ENCODE data around the gene GAREM1. TPM values are rescaled to one million over a fixed set of nuclear protein-coding genes. Genes with fewer than 3 reads are reported as not detected.

Gene GAREM1
- total RNA-seq, 1 donor from 2014 or later, result 1.7 TPM

GRCh38 chr18:32358075-32358474, 112.6 kb downstream of the GAREM1 start:
- H3K4me1 Mint-ChIP-seq (ENCODE audit: unreplicated experiment), result peaks cover 19% of the 10 kb centered on the region
- H3K4me3 Mint-ChIP-seq (ENCODE audit: unreplicated experiment), result no peak overlapping the region
- no peaks in the 10 kb centered on the region for H3K27me3 Mint-ChIP-seq (ENCODE audit: unreplicated experiment)
- H3K9me3 Mint-ChIP-seq (ENCODE audit: unreplicated experiment), result no peaks in the 10 kb centered on the region
- no peak for DNase-seq (ENCODE audit: extremely low spot score, unreplicated experiment)
- H3K27ac Mint-ChIP-seq (ENCODE audit: unreplicated experiment), result no peak overlapping the region
- H3K36me3 Mint-ChIP-seq (ENCODE audit: unreplicated experiment), result no peaks in the 10 kb centered on the region
- no peak for TF ChIP-seq CTCF (IDR thresholded peaks at IDR 0.05)

DNA sequence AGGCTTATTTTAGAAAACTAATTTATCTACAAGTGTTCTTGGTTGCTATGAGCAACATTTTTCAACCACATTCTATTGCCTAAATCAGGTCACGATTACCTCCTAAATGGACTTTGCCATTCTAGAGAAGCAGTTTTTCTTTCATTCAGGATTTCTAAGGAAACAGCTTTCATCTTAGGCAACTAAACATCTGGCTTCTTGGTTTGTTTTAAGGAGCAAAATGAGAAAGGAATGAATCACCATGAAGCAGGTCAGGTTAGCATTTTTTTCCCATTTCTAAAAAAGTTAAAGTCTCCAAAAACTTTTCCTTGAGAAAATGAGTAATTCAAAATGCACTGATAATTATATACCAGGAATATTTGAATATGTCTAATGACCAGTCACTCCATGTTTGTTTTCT, 114.8 kb downstream of the GAREM1 start:
- no peak overlapping the region for H3K4me3 Mint-ChIP-seq (ENCODE audit: unreplicated experiment)
- DNase-seq (ENCODE audit: extremely low spot score, unreplicated experiment), result no peak
- no peaks in the 10 kb centered on the region for H3K36me3 Mint-ChIP-seq (ENCODE audit: unreplicated experiment)
- H3K9me3 Mint-ChIP-seq (ENCODE audit: unreplicated experiment), result no peaks in the 10 kb centered on the region
- no peaks in the 10 kb centered on the region for H3K27me3 Mint-ChIP-seq (ENCODE audit: unreplicated experiment)
- H3K27ac Mint-ChIP-seq (ENCODE audit: unreplicated experiment), result peak overlapping the region; percentile 59
- peaks cover 28% of the 10 kb centered on the region for H3K4me1 Mint-ChIP-seq (ENCODE audit: unreplicated experiment)
- no peak for TF ChIP-seq CTCF (IDR thresholded peaks at IDR 0.05)

DNA sequence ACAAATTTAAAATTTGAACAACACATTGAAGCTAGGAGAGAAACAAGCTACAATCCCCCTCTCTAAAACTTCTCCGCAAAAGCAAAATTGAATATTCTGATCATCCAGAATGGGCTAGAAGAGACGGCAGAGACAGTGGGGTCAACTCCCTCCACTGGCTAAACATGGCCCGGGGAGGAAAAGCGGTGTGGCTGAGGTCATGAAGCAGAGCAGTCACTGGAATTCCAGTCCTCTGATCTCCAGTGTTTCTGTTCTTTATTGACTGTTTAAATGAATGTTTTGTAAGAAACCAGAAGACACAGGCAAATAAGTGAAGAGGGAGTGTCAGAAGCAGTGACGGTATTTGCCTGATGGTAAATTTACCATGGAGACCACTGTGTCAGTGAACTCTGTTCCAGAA, 116.2 kb downstream of the GAREM1 start:
- Mint-ChIP-seq H3K27ac (ENCODE audit: unreplicated experiment) (peak overlapping the region; percentile 12), H3K4me1 (ENCODE audit: unreplicated experiment) (peaks cover 39% of the 10 kb centered on the region)

GRCh38 chr18:32353257-32353656, 117.4 kb downstream of the GAREM1 start:
- Mint-ChIP-seq H3K27ac (ENCODE audit: unreplicated experiment) (no peak overlapping the region), H3K27me3 (ENCODE audit: unreplicated experiment) (no peaks in the 10 kb centered on the region), H3K4me1 (ENCODE audit: unreplicated experiment) (peaks cover 44% of the 10 kb centered on the region), H3K36me3 (ENCODE audit: unreplicated experiment) (no peaks in the 10 kb centered on the region), H3K4me3 (ENCODE audit: unreplicated experiment) (no peak overlapping the region), H3K9me3 (ENCODE audit: unreplicated experiment) (no peaks in the 10 kb centered on the region)
- TF ChIP-seq CTCF (IDR thresholded peaks at IDR 0.05), result no peak
- DNase-seq (ENCODE audit: extremely low spot score, unreplicated experiment), result no peak

More for the DNA sequence above, 116.2 kb downstream of the GAREM1 start:
- Mint-ChIP-seq H3K9me3 (ENCODE audit: unreplicated experiment) (no peaks in the 10 kb centered on the region), H3K36me3 (ENCODE audit: unreplicated experiment) (no peaks in the 10 kb centered on the region), H3K27me3 (ENCODE audit: unreplicated experiment) (no peaks in the 10 kb centered on the region), H3K4me3 (ENCODE audit: unreplicated experiment) (no peak overlapping the region)
- no peak for TF ChIP-seq CTCF (IDR thresholded peaks at IDR 0.05)
- no peak for DNase-seq (ENCODE audit: extremely low spot score, unreplicated experiment)

GRCh38 chr18:32351032-32351431, 119.7 kb downstream of the GAREM1 start:
- H3K27ac Mint-ChIP-seq (ENCODE audit: unreplicated experiment), result peak overlapping the region; percentile 34
- no peak for TF ChIP-seq CTCF (IDR thresholded peaks at IDR 0.05)
- H3K27me3 Mint-ChIP-seq (ENCODE audit: unreplicated experiment), result no peaks in the 10 kb centered on the region
- no peak overlapping the region for H3K4me3 Mint-ChIP-seq (ENCODE audit: unreplicated experiment)
- no peaks in the 10 kb centered on the region for H3K36me3 Mint-ChIP-seq (ENCODE audit: unreplicated experiment)
- H3K4me1 Mint-ChIP-seq (ENCODE audit: unreplicated experiment), result peaks cover 48% of the 10 kb centered on the region
- no peaks in the 10 kb centered on the region for H3K9me3 Mint-ChIP-seq (ENCODE audit: unreplicated experiment)
- no peak for DNase-seq (ENCODE audit: extremely low spot score, unreplicated experiment)
